ENCODE measurements around the gene HBD. TPM values are rescaled to one million over a fixed set of nuclear protein-coding genes. Genes with fewer than 3 reads are reported as not detected.

HBD gene
- total and polyA plus RNA-seq, 9 of the 15 experiments (the other 6 are each of a cell fraction or from before 2014, with no cell fraction given), result 11.8 to 169 (median 36.0) TPM

DNA sequence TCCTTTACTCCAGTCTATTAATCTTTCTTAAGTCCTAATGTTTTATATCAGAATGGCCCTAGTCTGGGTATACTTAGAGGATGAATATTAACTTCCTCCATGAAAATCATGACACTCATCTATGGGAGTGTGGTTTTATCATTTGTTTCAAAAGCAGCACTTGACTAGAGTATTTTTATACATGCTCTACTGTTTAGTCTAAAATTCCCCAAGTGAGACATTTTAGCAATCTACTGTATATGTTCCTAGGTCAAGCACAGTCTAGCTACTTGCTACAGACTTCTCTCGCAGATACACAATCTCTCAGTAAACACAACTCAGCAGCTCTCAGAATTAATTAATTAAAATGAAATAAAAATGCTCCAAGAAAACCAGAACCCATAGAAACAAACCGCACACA, 4.5 kb downstream of the HBD start (continued):
- TF ChIP-seq CREB3L1 (IDR thresholded peaks at IDR 0.05; ENCODE audit: borderline replicate concordance, low read depth), result no peak
- TF ChIP-seq EP400 (IDR thresholded peaks at IDR 0.05), result no peak
- TF ChIP-seq ZBTB8A (IDR thresholded peaks at IDR 0.05; ENCODE audit: partially characterized antibody), result no peak
- TF ChIP-seq NR1H2 (CRISPR knock-in tag; IDR thresholded peaks at IDR 0.05), result no peak

DNA sequence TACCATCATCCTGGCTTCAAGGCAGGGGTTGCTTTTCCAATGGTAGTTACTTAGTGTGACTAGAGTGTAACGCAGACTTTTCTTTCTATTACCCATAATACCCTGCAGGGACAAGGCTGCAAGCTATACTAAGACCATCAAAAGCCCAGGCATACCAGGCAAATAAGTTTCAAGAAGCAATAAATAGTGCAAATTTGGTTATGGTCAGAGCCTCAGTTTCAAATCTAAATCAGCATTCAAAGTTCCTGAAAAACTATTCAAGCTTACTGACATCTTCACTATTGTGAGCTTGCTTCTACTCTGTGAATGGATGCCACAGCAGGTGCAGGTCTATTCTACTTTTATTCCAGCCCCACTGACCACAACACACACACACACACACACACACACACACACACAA, 4.9 kb downstream of the HBD start:
- TF ChIP-seq TSC22D4 (tag; IDR thresholded peaks at IDR 0.05), result no peak
- no peak for TF ChIP-seq HDAC2 (IDR thresholded peaks at IDR 0.05)
- no peak for TF ChIP-seq MTF1 (CRISPR knock-in tag; IDR thresholded peaks at IDR 0.05; ENCODE audit: borderline replicate concordance)
- H3K9me3 ChIP-seq (replicated peaks; ENCODE audit: control insufficient read depth, insufficient read depth, low read depth, low read length), result no peaks in the 10 kb centered on the region
- H3K27me3 ChIP-seq (ENCODE audit: control insufficient read depth in 2 of 2, insufficient read depth in 2 of 2, low read length in 2 of 2), result no peaks in the 10 kb centered on the region
- H3K36me3 ChIP-seq (ENCODE audit: control insufficient read depth, insufficient read depth, low read length), result no peaks in the 10 kb centered on the region
- H3K9me1 ChIP-seq (ENCODE audit: control insufficient read depth, insufficient read depth, low read length), result no peaks in the 10 kb centered on the region
- WGBS (ENCODE audit: insufficient coverage, low coverage, missing lambda C conversion rate), result 71% methylated on average over 1 of the region's 1 CpG
- H2AFZ ChIP-seq (ENCODE audit: low read depth, low read length), result no peak overlapping the region
- ATAC-seq, result no peak
- POLR2A ChIA-PET, result interaction anchor here (1.0 to 1.6 kb wide), 3 partner anchors 9 to 19 kb away, joined by 3 to 5 read pairs (median 4); no protein-coding TSS in a partner anchor
- intact Hi-C loops (cut with micrococcal nuclease), result no loop called here
- CTCF ChIA-PET (ENCODE audit: low intra/inter-chr PET ratio), result no interaction called here
- no TSS peak for BruUV-seq (replicated peaks)
- H3K4me3 ChIP-seq, result no peak overlapping the region
- DNase-seq (ENCODE audit: extremely low read depth in 1 of 4, low spot score in 3 of 4), result no peak
- no peak overlapping the region for H3K4me2 ChIP-seq (ENCODE audit: insufficient read depth, low read length)
- no peaks in the 10 kb centered on the region for H4K20me1 ChIP-seq (replicated peaks; ENCODE audit: control insufficient read depth, insufficient read depth, low read length)
- H3K27ac ChIP-seq (ENCODE audit: extremely low read depth, low read depth, low read length), result no peak overlapping the region
- no peak overlapping the region for H3K9ac ChIP-seq (ENCODE audit: insufficient read depth in 1 of 2, low read depth in 2 of 2, low read length in 2 of 2)
- FAIRE-seq, result no peak
- in situ Hi-C loops (cut with MboI), result no loop called here
- no peaks in the 10 kb centered on the region for H3K79me2 ChIP-seq (ENCODE audit: control insufficient read depth, insufficient read depth, low read length)
- peaks cover 16 to 30% of the 10 kb centered on the region in 2 experiments for H3K4me1 ChIP-seq (replicated peaks in 1 of 2; ENCODE audit: control insufficient read depth in 2 of 2, insufficient read depth in 2 of 2, low read length in 2 of 2)

All from K562 (cell line).